Endometrial microvascular endothelial cells (primary cell): ENCODE measurements around the gene LY6G5C. TPM values are rescaled to one million over a fixed set of nuclear protein-coding genes. Genes with fewer than 3 reads are reported as not detected.

Experiments
- in situ Hi-C: cut with HindIII; loops from 2 replicates; pipeline ENCODE4 v1.10.0; 2017; ENCODE audit warnings: low sequenced_read_pairs, low pct_unique_long_range_greater_than_20kb; ENCODE audit errors: inconsistent ontology term
- total RNA-seq: library from RNA; depleted of rRNA; stranded (reverse); fragments of >200 nt; gene quantifications from one replicate; pipeline ENCODE4 v1.2.3, GENCODE V29; 2015; ENCODE audit errors: inconsistent ontology term

The LY6G5C gene
- total RNA-seq, 1 donor from 2014 or later = 0.93 TPM

DNA sequence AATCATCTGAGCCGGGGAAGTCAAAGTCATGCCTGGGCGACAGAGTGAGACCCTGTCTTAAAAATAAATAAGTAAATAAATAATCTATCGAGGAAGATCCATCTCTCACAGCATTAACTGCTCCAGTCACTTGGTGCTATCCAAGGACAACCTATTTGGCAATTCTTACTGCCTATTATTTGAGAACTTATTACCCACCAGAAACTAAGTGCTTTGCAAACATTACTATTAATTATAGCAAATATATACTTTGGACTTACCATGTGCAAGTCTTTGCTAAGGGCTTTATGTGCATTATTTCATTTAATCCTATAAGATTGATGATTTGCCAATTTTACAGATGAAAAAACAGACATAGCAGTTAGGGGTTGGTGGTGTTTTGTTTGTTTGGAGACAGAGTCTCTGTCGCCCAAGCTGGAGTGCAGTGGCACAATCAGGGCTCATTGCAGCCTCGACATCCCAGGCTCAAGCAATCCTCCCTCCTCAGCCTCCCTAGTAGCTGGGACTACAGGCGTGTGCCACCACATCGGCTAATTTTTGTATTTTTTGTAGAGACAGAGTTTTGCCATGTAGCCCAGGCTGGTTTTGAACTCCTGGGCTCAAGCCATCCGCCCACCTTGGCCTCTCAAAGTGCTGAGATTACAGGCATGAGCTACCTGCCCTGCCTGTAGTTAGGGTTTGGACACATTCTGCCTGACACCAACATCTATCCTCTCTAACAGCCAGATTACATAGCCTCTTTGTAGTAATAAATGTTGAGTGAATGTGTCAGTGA, 26.1 kb downstream of the LY6G5C start:
- in situ Hi-C loops = no loop called here

GRCh38 chr6:31652925-31653724, 27.7 kb downstream of the LY6G5C start:
- in situ Hi-C loops = no loop called here

GRCh38 chr6:31651602-31652191, 29.2 kb downstream of the LY6G5C start:
- in situ Hi-C loops = no loop called here

GRCh38 chr6:31645325-31645724, 35.5 kb downstream of the LY6G5C start:
- in situ Hi-C loops = no loop called here

DNA sequence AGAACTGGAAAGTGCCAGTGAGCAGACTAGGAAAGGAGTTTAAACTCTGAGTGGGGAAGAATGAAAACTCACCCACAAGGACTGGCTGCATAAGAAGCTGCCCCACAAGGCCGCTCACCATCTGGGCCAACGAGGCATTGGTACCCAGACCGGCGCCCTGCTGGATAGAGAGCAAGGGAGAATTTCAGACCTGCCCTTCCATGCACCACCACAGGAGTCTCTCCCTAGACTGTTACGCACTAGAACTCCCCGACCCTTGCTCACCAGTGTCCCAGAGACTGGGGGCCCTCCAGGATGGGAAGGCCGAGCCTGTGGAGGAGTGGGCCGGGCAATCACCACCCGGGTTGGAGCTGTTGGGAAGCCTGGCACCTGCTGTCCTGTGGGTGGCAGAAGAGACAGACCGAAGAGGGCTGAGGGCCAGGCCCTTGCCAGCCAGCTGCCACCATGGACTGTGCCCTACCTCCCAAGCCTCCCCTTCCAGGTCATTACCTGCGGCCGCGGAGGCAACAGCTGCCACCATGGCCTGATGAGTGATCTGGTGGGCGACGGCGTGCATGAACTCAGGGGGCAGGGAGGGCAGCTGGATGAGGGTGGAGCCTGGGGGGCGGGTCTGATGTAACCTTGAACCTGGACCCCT, 36.9 kb downstream of the LY6G5C start:
- in situ Hi-C loops = no loop called here

GRCh38 chr6:31642798-31643570, 37.9 kb downstream of the LY6G5C start:
- in situ Hi-C loops = no loop called here

DNA sequence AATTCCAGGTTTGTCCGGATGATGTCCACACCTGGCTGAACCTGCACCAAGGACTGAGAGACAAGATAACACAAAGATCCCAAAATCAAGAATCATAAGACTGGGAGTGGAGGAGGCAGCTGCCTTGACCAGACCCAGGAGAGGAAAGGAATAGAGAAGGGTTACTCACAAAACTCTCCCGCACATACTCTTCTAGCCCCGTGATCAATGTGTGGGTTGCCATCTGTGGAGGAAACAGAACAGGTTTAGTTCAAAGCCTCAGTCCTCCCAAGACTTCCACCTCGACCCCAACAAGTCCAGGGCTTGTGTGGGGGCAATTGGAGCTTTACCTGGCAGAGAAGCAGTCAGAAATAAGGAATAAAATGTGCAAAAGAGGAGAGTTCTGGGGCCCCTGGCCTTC, 39.5 kb downstream of the LY6G5C start:
- in situ Hi-C loops = no loop called here

- in situ Hi-C loops = no loop called here
Measured at GRCh38 chr6:31640612-31641011, 40.3 kb downstream of the LY6G5C start.

GRCh38 chr6:31639449-31639861, 41.4 kb downstream of the LY6G5C start:
- in situ Hi-C loops = no loop called here

DNA sequence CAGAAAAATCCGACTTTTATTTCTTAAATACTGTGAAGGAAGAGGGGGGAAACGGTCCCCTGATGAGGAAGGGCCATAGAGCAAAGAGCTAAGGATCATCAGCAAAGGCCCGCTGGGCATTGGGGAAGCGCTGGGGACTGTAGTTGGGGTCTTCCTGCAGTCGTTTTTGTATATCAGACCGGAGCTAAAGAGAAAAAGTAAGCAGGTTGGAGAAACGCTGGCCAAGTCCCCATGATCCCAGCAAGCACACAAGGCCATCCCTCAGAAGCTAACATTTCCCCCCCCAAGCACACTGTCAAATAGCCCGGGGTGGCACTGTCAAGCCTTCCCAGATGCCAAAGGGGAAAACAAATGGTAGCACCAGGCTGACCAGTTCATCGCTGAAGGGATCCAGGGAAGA, 41.8 kb downstream of the LY6G5C start:
- in situ Hi-C loops = no loop called here

DNA sequence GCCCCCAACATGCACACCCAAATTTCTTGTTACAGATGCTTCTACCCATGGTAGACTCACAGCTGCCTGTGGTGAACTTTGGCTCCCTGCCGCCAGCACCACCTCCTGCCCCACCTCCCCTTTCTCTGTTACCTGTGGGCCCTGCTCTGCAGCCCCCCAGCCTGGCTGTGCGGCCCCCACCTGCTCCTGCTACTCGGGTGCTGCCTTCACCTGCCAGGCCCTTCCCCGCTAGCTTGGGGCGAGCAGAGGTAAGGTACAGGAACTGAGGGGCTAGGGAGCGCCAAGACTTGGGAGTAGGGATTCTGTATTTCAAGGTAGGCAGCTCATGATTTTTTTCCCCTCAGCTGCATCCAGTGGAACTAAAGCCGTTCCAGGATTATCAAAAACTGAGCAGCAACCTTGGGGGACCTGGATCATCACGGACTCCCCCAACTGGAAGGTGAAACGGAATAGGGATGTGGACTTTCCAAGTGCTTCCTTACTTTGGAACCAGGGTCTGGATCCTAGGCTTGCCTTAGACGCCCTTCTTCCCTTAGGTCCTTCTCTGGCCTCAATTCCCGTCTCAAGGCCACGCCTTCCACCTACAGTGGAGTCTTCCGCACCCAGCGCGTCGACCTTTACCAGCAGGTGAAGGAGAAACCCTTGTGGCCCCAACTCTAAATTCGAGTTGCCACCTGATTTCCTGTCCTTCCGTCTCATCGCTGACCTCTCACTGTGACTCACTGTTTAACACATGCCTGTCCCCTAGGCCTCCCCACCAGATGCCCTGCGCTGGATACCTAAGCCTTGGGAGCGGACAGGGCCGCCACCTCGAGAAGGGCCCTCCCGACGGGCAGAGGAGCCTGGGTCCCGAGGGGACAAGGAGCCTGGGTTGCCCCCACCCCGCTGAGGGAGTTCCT, 43.9 kb downstream of the LY6G5C start:
- in situ Hi-C loops = no loop called here

- in situ Hi-C loops = no loop called here
Measured at GRCh38 chr6:31634969-31635575, 45.8 kb downstream of the LY6G5C start.

GRCh38 chr6:31634131-31634530, 46.7 kb downstream of the LY6G5C start:
- in situ Hi-C loops = no loop called here

- in situ Hi-C loops = no loop called here
Measured at GRCh38 chr6:31633447-31633846, 47.4 kb downstream of the LY6G5C start.

GRCh38 chr6:31632279-31632946, 48.5 kb downstream of the LY6G5C start:
- in situ Hi-C loops = no loop called here

DNA sequence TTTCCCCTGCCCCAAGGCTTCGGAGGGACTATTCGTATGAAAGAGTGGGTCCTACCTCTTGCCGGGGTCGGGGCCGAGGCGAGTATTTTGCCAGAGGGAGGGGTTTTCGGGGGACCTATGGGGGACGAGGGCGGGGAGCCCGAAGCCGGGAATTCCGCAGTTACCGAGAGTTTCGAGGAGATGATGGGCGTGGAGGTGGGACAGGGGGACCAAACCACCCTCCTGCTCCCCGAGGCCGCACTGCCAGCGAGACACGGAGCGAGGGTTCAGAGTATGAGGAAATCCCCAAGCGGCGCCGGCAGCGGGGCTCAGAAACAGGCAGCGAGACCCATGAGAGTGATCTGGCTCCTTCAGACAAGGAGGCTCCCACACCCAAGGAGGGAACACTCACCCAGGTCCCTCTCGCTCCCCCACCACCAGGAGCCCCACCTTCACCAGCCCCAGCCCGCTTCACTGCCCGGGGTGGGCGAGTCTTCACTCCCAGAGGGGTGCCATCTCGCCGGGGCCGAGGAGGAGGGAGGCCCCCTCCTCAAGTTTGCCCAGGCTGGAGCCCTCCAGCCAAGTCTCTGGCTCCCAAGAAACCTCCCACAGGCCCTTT, 49.1 kb downstream of the LY6G5C start:
- in situ Hi-C loops = no loop called here

- in situ Hi-C loops = no loop called here
Measured at GRCh38 chr6:31631209-31631608, 49.7 kb downstream of the LY6G5C start.
